Islet precursor cell (in vitro differentiated cells): Measurements from ENCODE around the gene FNDC5.

ENCODE experiments used
- DNase-seq: peaks from one replicate; pipeline ENCODE4 v3.0.0-alpha.2; 2018

Gene FNDC5

GRCh38 chr1:32863881-32864245 is 6.8 kb downstream of the FNDC5 start:
- no peak for DNase-seq

DNA sequence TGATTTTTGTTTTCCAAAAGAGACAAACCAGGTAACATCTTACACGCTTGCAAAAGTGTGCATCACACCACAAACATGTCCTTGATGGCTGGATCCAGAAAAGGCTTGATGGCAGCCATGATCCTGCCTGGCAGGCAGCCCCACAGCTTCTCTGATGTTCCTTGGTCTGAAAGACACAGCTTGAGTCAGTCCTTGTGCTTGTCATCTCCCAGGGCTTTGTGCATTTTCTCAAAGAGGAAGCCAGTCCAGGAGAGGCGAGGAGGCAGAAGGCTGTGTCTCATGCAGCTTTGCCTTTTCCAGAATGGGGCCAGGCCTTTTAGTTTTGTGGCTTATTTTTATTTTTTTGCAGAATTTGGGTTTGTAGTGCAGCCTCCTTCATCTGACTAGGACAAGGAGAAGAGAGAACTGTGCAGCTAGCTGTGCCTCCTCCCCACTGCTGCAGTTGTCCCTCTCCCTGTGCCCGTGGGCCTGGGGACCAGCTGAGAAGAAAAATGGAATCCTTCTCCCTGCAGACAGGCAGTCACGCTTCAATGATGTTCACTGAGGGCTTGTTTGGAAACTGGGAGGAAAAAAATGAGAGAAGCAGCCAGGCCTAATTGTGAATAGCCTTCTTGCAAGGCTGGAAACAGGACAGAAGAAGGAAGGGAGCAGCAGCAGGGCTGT is 7.4 kb downstream of the FNDC5 start:
- DNase-seq, result no peak

GRCh38 chr1:32861904-32862695 is 8.6 kb downstream of the FNDC5 start:
- DNase-seq, result no peak

DNA sequence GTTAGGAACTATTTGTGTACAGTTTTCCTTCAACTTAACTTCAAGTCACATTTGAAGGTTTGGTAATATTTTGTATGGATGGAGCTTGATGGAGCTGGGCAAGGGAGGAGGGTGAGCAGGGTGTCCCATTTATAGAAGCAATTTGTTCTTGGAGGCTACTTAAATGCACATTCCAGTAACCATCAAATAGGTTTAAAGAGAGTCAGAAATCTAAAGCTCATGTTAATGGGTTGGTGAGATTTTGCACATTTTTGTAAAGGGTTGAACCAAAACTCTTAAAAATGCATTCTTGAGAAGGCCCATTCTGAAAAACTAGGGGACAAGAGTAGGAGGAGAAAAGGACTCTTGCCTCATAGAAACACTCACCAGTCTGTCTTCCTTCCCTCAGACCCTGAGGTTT is 10.1 kb downstream of the FNDC5 start:
- no peak for DNase-seq

DNA sequence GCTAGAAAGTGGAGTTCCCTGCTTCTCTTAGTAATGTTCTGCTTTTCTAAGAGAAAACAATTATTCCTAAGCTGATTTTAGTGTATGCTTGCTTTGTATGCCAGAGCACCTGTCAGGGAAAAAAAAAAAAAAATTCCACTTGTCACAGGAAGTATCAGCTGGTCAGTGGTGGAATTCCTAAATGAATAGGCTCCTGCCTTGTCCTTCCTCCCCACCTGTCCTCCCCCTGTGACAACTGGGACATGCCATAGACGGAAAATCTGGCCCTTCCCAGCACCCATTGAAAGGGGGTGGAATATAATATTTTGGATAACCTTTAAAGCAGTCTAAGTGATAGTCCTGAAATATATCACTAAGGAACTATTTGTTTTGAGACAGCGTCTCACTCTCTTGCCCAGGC is 10.8 kb downstream of the FNDC5 start:
- no peak for DNase-seq

GRCh38 chr1:32858791-32859190 is 11.9 kb downstream of the FNDC5 start:
- no peak for DNase-seq

DNA sequence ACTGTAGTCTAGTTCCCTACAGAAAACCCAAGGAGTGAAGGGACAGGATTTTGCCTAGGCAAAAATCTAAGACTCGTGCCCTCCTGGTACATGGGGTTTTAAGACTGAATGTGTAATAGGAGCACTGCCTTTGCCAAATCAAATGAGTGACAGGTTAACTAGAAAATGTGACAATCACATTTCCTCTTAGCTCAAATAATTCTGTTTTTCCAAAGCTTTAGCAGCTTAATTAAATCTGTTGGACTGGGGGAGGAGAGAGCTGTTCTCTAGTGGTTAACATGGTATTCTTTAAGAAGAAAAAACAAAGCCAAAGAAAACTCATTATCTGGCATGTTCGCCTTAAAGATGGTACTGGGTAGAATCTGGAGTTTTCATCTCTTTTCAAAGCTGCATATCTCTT is 12.6 kb downstream of the FNDC5 start:
- DNase-seq, result no peak

- DNase-seq, result no peak
Observed at GRCh38 chr1:32855861-32856617, 14.7 kb downstream of the FNDC5 start.

GRCh38 chr1:32848354-32849063 is 22.2 kb downstream of the FNDC5 start:
- DNase-seq, result no peak

DNA sequence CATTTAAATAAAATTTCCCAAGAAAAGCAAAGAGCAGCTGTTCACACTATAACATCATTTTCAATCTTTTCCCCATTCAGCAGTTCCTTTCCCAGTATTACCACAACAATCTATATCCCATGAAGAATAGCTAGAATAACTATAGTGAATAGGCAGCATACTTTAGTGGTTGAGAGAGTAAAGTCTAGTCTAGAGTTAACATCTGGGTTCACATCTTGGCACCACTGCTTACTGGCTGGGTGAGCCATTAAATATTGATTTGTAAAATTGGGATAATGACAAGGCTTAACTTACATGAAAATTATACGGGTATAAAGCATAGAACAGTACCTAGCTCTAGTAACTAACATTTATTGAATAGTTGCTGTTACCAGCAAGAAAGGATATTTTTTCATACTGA is 38.8 kb downstream of the FNDC5 start:
- no peak for DNase-seq

GRCh38 chr1:32830092-32830852 is 40.4 kb downstream of the FNDC5 start:
- no peak for DNase-seq

DNA sequence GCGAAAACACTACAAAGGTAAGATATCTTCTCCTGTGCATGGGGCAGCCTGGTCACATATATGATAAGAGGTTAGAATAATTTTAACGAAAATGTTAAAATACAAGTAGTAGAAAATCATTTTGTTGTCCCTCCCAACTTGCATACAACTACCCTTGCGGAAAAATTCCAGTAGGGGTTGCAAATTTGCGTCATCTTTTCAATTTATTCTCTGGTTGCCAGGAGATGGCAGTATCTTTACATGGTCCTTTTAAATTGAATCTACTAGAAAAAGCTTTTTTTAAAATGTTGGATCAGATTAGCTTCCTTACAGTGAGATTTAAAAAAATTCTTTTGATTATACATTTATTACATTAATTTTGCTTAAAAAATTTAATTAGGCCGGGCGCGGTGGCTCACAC is 42.4 kb downstream of the FNDC5 start:
- no peak for DNase-seq

DNA sequence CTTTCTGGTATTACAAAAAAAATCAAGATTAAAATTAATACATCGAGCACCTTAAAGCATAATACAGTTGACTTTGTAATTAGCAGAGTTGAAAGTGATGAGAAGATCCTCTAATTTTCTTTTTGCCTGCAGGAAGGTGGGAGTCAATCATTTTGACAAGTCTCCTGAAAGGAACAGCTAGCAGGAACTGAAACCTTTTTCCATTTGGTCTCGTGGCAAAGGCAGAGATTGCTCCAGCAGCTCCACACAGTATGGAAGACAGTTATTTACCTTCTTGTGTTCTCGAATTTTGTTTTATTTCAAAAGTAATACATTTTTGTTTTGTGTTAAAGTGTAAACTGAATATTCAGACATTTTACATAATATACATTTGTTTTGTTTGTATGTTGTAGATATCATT is 45.5 kb downstream of the FNDC5 start:
- DNase-seq, result no peak

DNA sequence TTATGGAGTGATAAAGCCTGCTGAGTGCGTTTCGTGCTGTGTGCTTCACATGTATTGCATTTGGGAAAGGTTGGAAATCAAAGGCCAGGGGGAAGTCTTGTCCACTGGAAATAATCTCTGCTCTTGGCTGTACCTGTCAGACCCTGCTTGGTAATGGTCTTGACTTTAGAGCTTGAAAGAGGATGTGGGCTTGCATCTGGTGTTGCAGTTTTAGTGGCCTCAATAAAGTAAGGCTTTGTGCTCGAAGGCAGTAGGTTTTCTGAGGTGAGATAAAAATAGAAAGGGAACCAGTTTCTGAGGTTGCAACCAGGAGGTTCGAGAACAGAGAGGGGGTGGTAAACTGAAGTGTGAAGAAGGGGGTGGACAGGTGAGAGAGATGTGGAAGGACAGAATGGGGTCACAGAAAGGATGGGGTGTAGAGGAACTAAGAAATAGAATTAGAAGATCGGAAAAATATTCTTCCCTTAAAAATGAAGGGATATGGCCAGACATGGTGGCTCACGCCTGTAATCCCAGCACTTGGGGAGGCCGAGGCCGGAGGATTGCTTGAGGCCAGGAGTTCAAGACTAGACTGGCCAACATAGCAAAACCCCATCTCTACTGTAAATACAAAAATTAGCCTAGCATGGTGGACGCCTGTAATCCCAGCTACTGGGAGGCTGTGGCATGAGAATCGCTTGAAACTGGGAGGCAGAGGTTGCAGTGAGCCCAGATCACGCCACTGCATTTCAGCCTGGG is 51.7 kb downstream of the FNDC5 start:
- no peak for DNase-seq

DNA sequence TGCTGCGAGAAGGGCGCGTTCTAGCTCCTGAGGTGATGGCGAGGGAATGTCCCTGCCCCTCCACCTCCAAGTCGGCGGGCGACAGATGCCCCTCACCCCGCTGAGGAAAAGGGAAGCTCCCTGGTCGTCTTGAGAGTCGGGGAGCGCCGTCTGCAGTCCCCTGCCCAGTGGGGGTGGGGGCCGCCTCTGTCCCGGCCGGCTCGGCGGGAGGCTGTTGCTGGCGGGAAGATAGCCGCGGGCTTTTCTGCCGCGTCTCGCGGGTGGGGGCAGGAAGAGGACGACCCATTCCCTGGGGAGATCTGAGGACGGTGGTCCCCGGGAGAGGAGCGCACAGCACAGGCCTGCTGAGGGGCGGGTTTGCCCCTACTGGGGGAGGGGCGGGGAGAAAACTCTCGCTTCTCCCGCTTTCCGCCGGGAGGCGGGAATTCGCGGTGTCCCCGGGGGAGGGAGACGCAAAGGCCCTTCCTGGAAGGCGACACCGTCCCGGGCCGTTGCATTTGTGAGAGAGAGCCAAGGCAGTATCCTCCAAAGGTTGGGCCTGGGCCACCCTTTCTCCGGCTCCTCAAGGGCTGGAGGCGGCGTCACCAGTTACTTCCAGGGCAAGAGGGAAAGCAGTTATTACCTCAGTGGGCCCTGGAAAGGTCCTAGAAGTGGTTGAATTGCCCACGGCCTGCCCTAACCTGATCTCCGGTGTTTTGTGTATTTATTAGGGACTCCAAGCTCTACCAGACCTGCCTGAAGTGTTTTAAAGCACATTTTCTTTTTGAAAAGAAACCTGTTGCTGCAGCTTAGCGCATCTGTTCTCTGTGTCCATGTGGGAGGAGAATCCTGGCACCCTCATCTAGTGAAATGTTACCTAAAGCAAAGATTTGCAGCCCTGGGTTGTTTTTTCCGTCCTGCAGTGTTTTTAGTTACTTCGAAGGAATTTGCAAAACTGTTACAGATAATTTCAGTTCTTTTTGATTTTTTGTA is 52.6 kb downstream of the FNDC5 start:
- DNase-seq, result peak; percentile 88

GRCh38 chr1:32817159-32817814 is 53.4 kb downstream of the FNDC5 start, which contains the start of the genes S100PBP and YARS1:
Gene S100PBP, plus strand, starts transcription at chr1:32817653. Its CDS starts 8,447 bp downstream, at chr1:32826100.
Gene YARS1, minus strand, starts transcription at chr1:32817358. Its CDS starts 114 bp downstream, at chr1:32817244.
- DNase-seq, result peak; percentile 100

- peak; percentile 63 for DNase-seq
Observed at GRCh38 chr1:32816676-32817158, 54.0 kb downstream of the FNDC5 start.

- DNase-seq, result no peak
Observed at GRCh38 chr1:32813941-32814739, 56.6 kb downstream of the FNDC5 start.
